GM12878 (cell line): ENCODE data around the gene SLC25A41. TPM values are rescaled to one million over a fixed set of nuclear protein-coding genes. Genes with fewer than 3 reads are reported as not detected.

Experiments used
- ATAC-seq: fragments of 200-7000 bp; cut with Tn5 transposase; 3 replicates; pipeline ENCODE4 v1.9.1; 2020; ENCODE audit warnings: mild to moderate bottlenecking, moderate library complexity
- BruUV-seq: library from RNA; stranded (reverse); fragments of 400-500 nt; replicated peaks from 2 replicates; lab custom pipeline; 2021; lab: Mats Ljungman, UMichigan
- CTCF ChIA-PET: fragments of 300-600 bp; sonication (Branson Sonifier 250); formaldehyde crosslinking; extraction: SDS; loops from one replicate; lab custom pipeline; 2021; ENCODE audit warnings: inconsistent platforms; lab: Yijun Ruan, JAX
- POLR2A ChIA-PET: fragments of 350-600 bp; formaldehyde crosslinking; extraction: SDS; loops from one replicate; lab custom pipeline; 2021; ENCODE audit warnings: inconsistent platforms; lab: Charles Lee
- RAD21 ChIA-PET: fragments of 300-600 bp; sonication (Branson Sonifier 250); formaldehyde crosslinking; loops from one replicate; lab custom pipeline; 2023; ENCODE audit warnings: antibody characterized with exemption; ENCODE audit not compliant: unreplicated experiment; lab: Charles Lee
- SMC1A ChIA-PET: fragments of 300-600 bp; sonication (Branson Sonifier 250); formaldehyde crosslinking; loops from one replicate; lab custom pipeline; 2023; ENCODE audit not compliant: unreplicated experiment, uncharacterized antibody; lab: Charles Lee
- DNase-seq: peaks from one replicate; pipeline ENCODE4 v3.0.0-alpha.2; 2011; ENCODE audit warnings: low read depth, low spot score
- FAIRE-seq: peaks from 3 replicates; lab custom pipeline; 2011; peaks lifted over from hg19 to GRCh38; lab: Jason Lieb, UNC
- H2AFZ ChIP-seq: 2 replicates; pipeline ENCODE4 v1.6.0; 2011; ENCODE audit warnings: low read depth, low read length, control low read depth; ENCODE audit not compliant: control insufficient read depth
- H3K27ac ChIP-seq: 2 replicates; pipeline ENCODE4 v1.5.1; 2011; ENCODE audit warnings: control low read depth; ENCODE audit not compliant: control insufficient read depth, insufficient read depth
- H3K27me3 ChIP-seq, 2 experiments: replicated peaks in 1 of 2; 2 replicates each; pipeline versions ENCODE4 v1.6.0 to v1.6.1; 2011; ENCODE audit warnings: low read length in 1 of 2; ENCODE audit not compliant: control insufficient read depth in 2 of 2, insufficient read depth in 2 of 2
- H3K36me3 ChIP-seq, 2 experiments: 2 replicates each; pipeline ENCODE4 v1.5.1; 2011; ENCODE audit warnings: low read length in 1 of 2; ENCODE audit not compliant: control insufficient read depth in 2 of 2, insufficient read depth in 2 of 2
- H3K4me1 ChIP-seq: 2 replicates; pipeline ENCODE4 v1.6.1; 2011; ENCODE audit warnings: mild to moderate bottlenecking, low read length, moderate library complexity, mixed read lengths; ENCODE audit not compliant: control insufficient read depth, insufficient read depth
- H3K4me2 ChIP-seq: 2 replicates; pipeline ENCODE4 v1.6.0; 2011; ENCODE audit warnings: control low read depth; ENCODE audit not compliant: control insufficient read depth, insufficient read depth
- H3K4me3 ChIP-seq: fragments of 200-600 bp; sonication (generic); 2 replicates; pipeline ENCODE4 v1.5.1; 2016
- H3K79me2 ChIP-seq: 2 replicates; pipeline ENCODE4 v1.6.0; 2011; ENCODE audit warnings: low read length; ENCODE audit not compliant: control insufficient read depth, insufficient read depth
- H3K9ac ChIP-seq: 2 replicates; pipeline ENCODE4 v1.8.0; 2011; ENCODE audit warnings: low read length, control low read depth, mixed read lengths; ENCODE audit not compliant: control insufficient read depth, insufficient read depth
- H3K9me3 ChIP-seq: replicated peaks from 3 replicates; pipeline ENCODE4 v1.5.1; 2011; ENCODE audit warnings: mild to moderate bottlenecking, low read length; ENCODE audit not compliant: control insufficient read depth, insufficient read depth
- H4K20me1 ChIP-seq: 2 replicates; pipeline ENCODE4 v1.6.0; 2011; ENCODE audit not compliant: control insufficient read depth, insufficient read depth
- BHLHE40 ChIP-seq, 2 experiments: fragments of 450-650 bp in 1 of 2; IDR thresholded peaks; 2 replicates each; pipeline ENCODE4 v1.6.1; 2011 to 2017; ENCODE audit warnings: low read depth in 2 of 2, borderline replicate concordance in 1 of 2, improper control_type of control experiment in 1 of 2, low read length in 1 of 2, mild to moderate bottlenecking in 1 of 2
- CBX3 ChIP-seq: fragments of 200-600 bp; sonication (generic); IDR thresholded peaks from 2 replicates; pipeline ENCODE4 v1.6.1; 2016; ENCODE audit warnings: low read depth, borderline replicate concordance
- CREM ChIP-seq: IDR thresholded peaks from 2 replicates; pipeline ENCODE4 v1.6.1; 2014; ENCODE audit warnings: antibody characterized with exemption, low read depth
- EGR1 ChIP-seq, 2 experiments: IDR thresholded peaks; 1 replicate in 1 of 2; 2 replicates in 1 of 2; pipeline ENCODE4 v1.6.1; 2011 to 2012; ENCODE audit warnings: low read depth in 2 of 2, low read length in 2 of 2, borderline replicate concordance in 1 of 2, mild to moderate bottlenecking in 1 of 2, moderate library complexity in 1 of 2
- FOXM1 ChIP-seq: IDR thresholded peaks from 2 replicates; pipeline ENCODE4 v1.6.1; 2012; ENCODE audit warnings: low read depth, mild to moderate bottlenecking, inconsistent platforms, low read length, moderate library complexity
- HDGF ChIP-seq: fragments of 450-650 bp; IDR thresholded peaks from 2 replicates; pipeline ENCODE4 v1.6.1; 2016; ENCODE audit warnings: antibody characterized with exemption
- MTA3 ChIP-seq: IDR thresholded peaks from 2 replicates; pipeline ENCODE4 v1.6.1; 2012; ENCODE audit warnings: low read length, inconsistent platforms, borderline replicate concordance
- POLR2A ChIP-seq: IDR thresholded peaks from 2 replicates; pipeline ENCODE4 v1.6.1; 2011; ENCODE audit warnings: low read depth, mild to moderate bottlenecking, low read length
- SREBF2 ChIP-seq: IDR thresholded peaks from 2 replicates; pipeline ENCODE4 v1.6.1; 2012; ENCODE audit warnings: mild to moderate bottlenecking, low read length
- SRF ChIP-seq, 2 experiments: IDR thresholded peaks; 2 replicates each; pipeline ENCODE4 v1.6.1; 2011; ENCODE audit warnings: low read depth in 2 of 2, low read length in 2 of 2, mild to moderate bottlenecking in 1 of 2, moderate library complexity in 1 of 2
- TCF12 ChIP-seq: IDR thresholded peaks from 2 replicates; pipeline ENCODE4 v1.6.1; 2011; ENCODE audit warnings: low read depth, mild to moderate bottlenecking, low read length
- ZBTB11 ChIP-seq: fragments of 450-650 bp; formaldehyde crosslinking; IDR thresholded peaks from 2 replicates; pipeline ENCODE4 v1.5.0; 2022; ENCODE audit warnings: mild to moderate bottlenecking, missing genetic modification characterization
- ZNF207 ChIP-seq: fragments of 450-650 bp; IDR thresholded peaks from 2 replicates; pipeline ENCODE4 v1.6.1; 2014; ENCODE audit warnings: antibody characterized with exemption, mild to moderate bottlenecking, borderline replicate concordance
- WGBS: methylation state at CpG from one replicate; pipeline ENCODE4 v1.1.6; 2016; ENCODE audit warnings: low lambda C conversion rate; ENCODE audit not compliant: insufficient replicate concordance, insufficient coverage; ENCODE audit errors: missing lambda C conversion rate; 5-methylcytosine and 5-hydroxymethylcytosine counted together
- in situ Hi-C: fragments of 300-500 bp; cut with MboI; formaldehyde crosslinking; loops from 9 replicates; pipeline ENCODE4 v1.14.3; 2018; ENCODE audit warnings: mixed read lengths
- intact Hi-C: fragments of 100-400 bp; cut with micrococcal nuclease; formaldehyde crosslinking; loops from one replicate; pipeline ENCODE4 v1.14.2; 2022; ENCODE audit not compliant: unreplicated experiment
- polyA plus RNA-seq, 11 experiments: library from polyadenylated mRNA; depleted of rRNA in 4 of 11; unstranded in 6 of 11; stranded (reverse) in 5 of 11; fragments of >200 nt; fragmentation: Nextera tagmentation in 4 of 11; fragmentation: Illumina TruSeq in 1 of 11; extraction: Ambion mirVana in 4 of 11; extraction: Trizol in 1 of 11; gene quantifications; 1 replicate in 1 of 11; 2 replicates in 10 of 11; pipeline versions ENCODE4 v1.2.1 to v1.2.3, GENCODE V29; 2011 to 2016; ENCODE audit warnings: inconsistent platforms in 2 of 11, missing spikeins in 2 of 11, low read depth in 1 of 11
- total RNA-seq, 4 experiments: library from RNA; depleted of rRNA in 3 of 4; stranded (reverse); fragments of >200 nt in 3 of 4; fragmentation: Illumina TruSeq in 1 of 4; extraction: Trizol in 1 of 4; gene quantifications; 2 replicates each; pipeline versions ENCODE4 v1.2.1 to v1.2.3, GENCODE V29; 2013 to 2021
- TF ChIP-seq, protein P1 (sequence below): IDR thresholded peaks from 2 replicates; pipeline ENCODE4 v1.6.1; 2011; ENCODE audit warnings: low read depth, mild to moderate bottlenecking, low read length, moderate library complexity, borderline replicate concordance; ENCODE audit errors: extremely low read depth
- TF ChIP-seq, protein P2 (sequence below): fragments of 450-650 bp; IDR thresholded peaks from 2 replicates; pipeline ENCODE4 v1.6.1; 2017; ENCODE audit warnings: low read depth, mild to moderate bottlenecking, moderate library complexity
- TF ChIP-seq, protein P3 (sequence below): IDR thresholded peaks from 2 replicates; pipeline ENCODE4 v1.6.1; 2012; ENCODE audit warnings: low read depth, low read length, improper control_type of control experiment

SLC25A41 gene
- total and polyA plus RNA-seq, 10 of the 15 experiments (the other 5 are each of a cell fraction or from before 2014, with no cell fraction given): 0.23 to 1.2 (median 0.43) TPM; not detected in 2

DNA sequence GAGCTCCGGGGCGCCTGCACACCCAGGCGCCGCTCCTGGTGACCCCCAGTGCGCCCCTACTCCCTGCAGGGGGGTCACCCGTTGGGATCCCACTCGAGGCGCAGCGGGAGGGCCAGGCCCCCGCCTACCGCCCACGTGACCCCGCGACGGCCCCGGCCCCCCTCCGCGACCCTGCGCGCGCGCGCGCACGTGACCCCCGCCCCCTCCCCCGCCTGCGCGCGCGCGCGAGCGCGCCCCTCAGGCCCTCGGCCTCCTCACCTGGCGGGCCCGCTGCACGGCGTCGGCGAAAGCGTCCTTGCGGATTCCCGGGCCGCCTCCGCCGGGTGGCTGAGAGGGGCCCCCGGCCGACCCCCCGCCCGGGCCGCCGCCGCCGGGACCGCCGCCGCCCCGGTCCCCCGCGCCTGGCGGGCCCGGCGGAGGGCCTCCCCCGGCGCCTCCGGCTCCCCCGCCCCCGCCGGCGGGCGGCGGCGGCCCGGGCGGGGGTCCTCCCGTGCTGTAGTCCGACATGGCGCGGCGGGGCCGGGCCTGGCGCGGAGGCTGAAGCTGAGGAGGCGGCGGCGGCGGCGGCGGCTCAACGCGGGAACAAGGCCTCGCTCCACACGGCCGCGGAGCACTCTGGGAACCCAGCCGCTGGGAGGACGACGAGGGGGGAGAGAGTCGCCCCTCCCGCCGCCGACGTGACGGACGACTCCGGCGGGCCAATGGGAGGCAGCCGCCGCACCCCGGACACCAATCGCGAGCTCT lies 9.2 kb downstream of the SLC25A41 start, which contains the start of gene KHSRP:
Gene KHSRP, minus strand, starts transcription at position 617 of the 744 bp plus-strand sequence. Its CDS starts 110 bp downstream, at position 507.
- RAD21 ChIA-PET: interaction anchor here (0.6 to 1.7 kb wide), 10 partner anchors 12 to 445 kb away, joined by 3 to 9 read pairs (median 4); partner anchors contain the start of gene ALKBH7
- CTCF ChIA-PET: interaction anchor here (0.8 to 2.2 kb wide), 8 partner anchors 11 to 439 kb away, joined by 3 to 8 read pairs (median 4); partner anchors contain the start of genes ALKBH7 and DENND1C
- Histone ChIP-seq H3K4me1 (peaks cover 5% of the 10 kb centered on the region), H3K9me3 (no peaks in the 10 kb centered on the region; the same call in 2 of the 3 replicates), H2AFZ (peak within 1 kb of the TSS; percentile 72), H3K27ac (peak within 1 kb of the TSS; percentile 73), H3K79me2 (peaks cover 46% of the 10 kb centered on the region), H3K4me2 (peak within 1 kb of the TSS; percentile 73), H3K27me3 (no peaks in the 10 kb centered on the region), H3K36me3 (peaks cover 12 to 23% of the 10 kb centered on the region in 2 experiments), H4K20me1 (peaks cover 24% of the 10 kb centered on the region), H3K4me3 (peak within 1 kb of the TSS; percentile 93), H3K9ac (peak within 1 kb of the TSS; percentile 85)
- SMC1A ChIA-PET: interaction anchor here (0.6 to 1.6 kb wide), 3 partner anchors 11 to 81 kb away, joined by 3 to 5 read pairs (median 3); no protein-coding TSS in a partner anchor
- POLR2A ChIA-PET: interaction anchor here (0.6 to 1.8 kb wide), 19 partner anchors 17 to 1013 kb away, joined by 3 to 13 read pairs (median 3); partner anchors contain the start of genes ALKBH7, CLPP, DENND1C and NDUFA11
- in situ Hi-C loops: no loop called here
- DNase-seq: no peak
- under 1% methylated on average over 38 of the region's 114 CpGs for WGBS
- no TSS peak for BruUV-seq
- intact Hi-C loops: no loop called here
- no peak for ATAC-seq
- FAIRE-seq: no peak
- no peak for TF ChIP-seq SREBF2
- TF ChIP-seq EGR1 (IDR thresholded peaks at IDR 0.05; ENCODE audit: borderline replicate concordance in 1 of 2, low read depth in 2 of 2, low read length in 2 of 2): peak in 1 of 2 experiments; percentile 71; a peak in 1 of 3 replicates
- TF ChIP-seq, protein P1, sequence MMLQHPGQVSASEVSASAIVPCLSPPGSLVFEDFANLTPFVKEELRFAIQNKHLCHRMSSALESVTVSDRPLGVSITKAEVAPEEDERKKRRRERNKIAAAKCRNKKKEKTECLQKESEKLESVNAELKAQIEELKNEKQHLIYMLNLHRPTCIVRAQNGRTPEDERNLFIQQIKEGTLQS: 0 out of 2 replicates have a peak, but pooled peaks have one; percentile 26
- peak; percentile 93 for TF ChIP-seq POLR2A
- no peak for TF ChIP-seq MTA3
- TF ChIP-seq FOXM1: no peak
- TF ChIP-seq SRF (IDR thresholded peaks at IDR 0.05; ENCODE audit: low read depth in 2 of 2, low read length in 2 of 2): no peak
- TF ChIP-seq CREM: peak; percentile 79
- TF ChIP-seq BHLHE40 (IDR thresholded peaks at IDR 0.05; ENCODE audit: borderline replicate concordance in 1 of 2, low read depth in 2 of 2, low read length in 1 of 2): peak; percentile 72 to 92; a peak in 3 of 4 replicates
- peak; percentile 58; the same call in 1 of the 2 replicates for TF ChIP-seq ZNF207
- TF ChIP-seq HDGF: no peak
- TF ChIP-seq, protein P2, sequence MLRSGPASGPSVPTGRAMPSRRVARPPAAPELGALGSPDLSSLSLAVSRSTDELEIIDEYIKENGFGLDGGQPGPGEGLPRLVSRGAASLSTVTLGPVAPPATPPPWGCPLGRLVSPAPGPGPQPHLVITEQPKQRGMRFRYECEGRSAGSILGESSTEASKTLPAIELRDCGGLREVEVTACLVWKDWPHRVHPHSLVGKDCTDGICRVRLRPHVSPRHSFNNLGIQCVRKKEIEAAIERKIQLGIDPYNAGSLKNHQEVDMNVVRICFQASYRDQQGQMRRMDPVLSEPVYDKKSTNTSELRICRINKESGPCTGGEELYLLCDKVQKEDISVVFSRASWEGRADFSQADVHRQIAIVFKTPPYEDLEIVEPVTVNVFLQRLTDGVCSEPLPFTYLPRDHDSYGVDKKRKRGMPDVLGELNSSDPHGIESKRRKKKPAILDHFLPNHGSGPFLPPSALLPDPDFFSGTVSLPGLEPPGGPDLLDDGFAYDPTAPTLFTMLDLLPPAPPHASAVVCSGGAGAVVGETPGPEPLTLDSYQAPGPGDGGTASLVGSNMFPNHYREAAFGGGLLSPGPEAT: no peak
- TF ChIP-seq, protein P3, sequence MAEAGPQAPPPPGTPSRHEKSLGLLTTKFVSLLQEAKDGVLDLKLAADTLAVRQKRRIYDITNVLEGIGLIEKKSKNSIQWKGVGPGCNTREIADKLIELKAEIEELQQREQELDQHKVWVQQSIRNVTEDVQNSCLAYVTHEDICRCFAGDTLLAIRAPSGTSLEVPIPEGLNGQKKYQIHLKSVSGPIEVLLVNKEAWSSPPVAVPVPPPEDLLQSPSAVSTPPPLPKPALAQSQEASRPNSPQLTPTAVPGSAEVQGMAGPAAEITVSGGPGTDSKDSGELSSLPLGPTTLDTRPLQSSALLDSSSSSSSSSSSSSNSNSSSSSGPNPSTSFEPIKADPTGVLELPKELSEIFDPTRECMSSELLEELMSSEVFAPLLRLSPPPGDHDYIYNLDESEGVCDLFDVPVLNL: no peak
- no peak for TF ChIP-seq ZBTB11 (CRISPR knock-in tag)
- TF ChIP-seq TCF12: no peak
- no peak for TF ChIP-seq CBX3
